HG03558 (cell line): ENCODE results near the gene NTRK3.
"Not testable (repeated sequence)": the region's sequence is repeated elsewhere in the genome, so short reads cannot be mapped to it uniquely, and the experiment has no call there.

Experiments
- ATAC-seq: cut with Tn5 transposase; IDR thresholded peaks from one replicate; pipeline ENCODE4 v1.9.1; 2021; ENCODE audit warnings: moderate number of reproducible peaks; ENCODE audit not compliant: unreplicated experiment; ENCODE audit errors: extremely low read depth

Gene NTRK3

GRCh38 chr15:87860743-87861142 is 395.8 kb downstream of the NTRK3 start:
- ATAC-seq = no peak

- ATAC-seq = no peak
Measured at GRCh38 chr15:87858651-87859050, 397.9 kb downstream of the NTRK3 start.

- no peak for ATAC-seq
Measured at GRCh38 chr15:87851497-87851896, 405.0 kb downstream of the NTRK3 start.

- ATAC-seq = no peak
Measured at GRCh38 chr15:87850916-87851315, 405.6 kb downstream of the NTRK3 start.

- no peak for ATAC-seq
Measured at GRCh38 chr15:87849181-87849580, 407.4 kb downstream of the NTRK3 start.

GRCh38 chr15:87848012-87848411 is 408.5 kb downstream of the NTRK3 start:
- no peak for ATAC-seq

GRCh38 chr15:87846746-87847145 is 409.8 kb downstream of the NTRK3 start:
- ATAC-seq = no peak

- no peak for ATAC-seq
Measured at GRCh38 chr15:87843312-87843711, 413.2 kb downstream of the NTRK3 start.

- ATAC-seq = no peak
Measured at GRCh38 chr15:87841426-87841998, 415.0 kb downstream of the NTRK3 start.

- not testable (repeated sequence) for ATAC-seq
Measured at GRCh38 chr15:87835830-87836229, 420.7 kb downstream of the NTRK3 start.

GRCh38 chr15:87833333-87833732 is 423.2 kb downstream of the NTRK3 start:
- ATAC-seq = not testable (repeated sequence)

- ATAC-seq = no peak
Measured at GRCh38 chr15:87829332-87830050, 427.0 kb downstream of the NTRK3 start.

- ATAC-seq = no peak
Measured at GRCh38 chr15:87828608-87829007, 427.9 kb downstream of the NTRK3 start.

- ATAC-seq = no peak
Measured at GRCh38 chr15:87827131-87827530, 429.4 kb downstream of the NTRK3 start.

- no peak for ATAC-seq
Measured at GRCh38 chr15:87826119-87826747, 430.3 kb downstream of the NTRK3 start.

GRCh38 chr15:87818756-87819155 is 437.8 kb downstream of the NTRK3 start:
- ATAC-seq = no peak

- no peak for ATAC-seq
Measured at GRCh38 chr15:87817553-87817952, 439.0 kb downstream of the NTRK3 start.

GRCh38 chr15:87816811-87817210 is 439.7 kb downstream of the NTRK3 start:
- ATAC-seq = no peak

GRCh38 chr15:87816016-87816415 is 440.5 kb downstream of the NTRK3 start:
- no peak for ATAC-seq
